H1 (cell line): Measurements from ENCODE around the gene NID1. TPM values are rescaled to one million over a fixed set of nuclear protein-coding genes. Genes with fewer than 3 reads are reported as not detected.

Experiments used
- CTCF ChIA-PET: fragments of 300-600 bp; sonication (Branson Sonifier 250); formaldehyde crosslinking; loops from one replicate; lab custom pipeline; 2021; ENCODE audit not compliant: partially characterized antibody; lab: Charles Lee
- POLR2A ChIA-PET: fragments of 300-600 bp; sonication (Branson Sonifier 250); formaldehyde crosslinking; loops from one replicate; lab custom pipeline; 2021; ENCODE audit warnings: inconsistent platforms; ENCODE audit not compliant: partially characterized antibody; lab: Charles Lee
- DNase-seq, 2 experiments: peaks; one replicate each; pipeline versions ENCODE4 v3.0.0 to v3.0.0-alpha.2; 2010 to 2022; ENCODE audit warnings: low spot score in 2 of 2, low read depth in 1 of 2, mixed read lengths in 1 of 2
- FAIRE-seq: peaks from 2 replicates; lab custom pipeline; 2011; peaks lifted over from hg19 to GRCh38; lab: Jason Lieb, UNC
- H2AFZ ChIP-seq: 2 replicates; pipeline ENCODE4 v1.8.1; 2012; ENCODE audit warnings: low read length, inconsistent platforms
- H2AK5ac ChIP-seq: 2 replicates; pipeline ENCODE4 v1.6.1; 2013; ENCODE audit warnings: low read depth, low read length
- H2BK120ac ChIP-seq: replicated peaks from 2 replicates; pipeline ENCODE3; 2013; ENCODE audit warnings: low read depth, low read length, inconsistent platforms
- H2BK12ac ChIP-seq: 2 replicates; pipeline ENCODE4 v1.6.1; 2013; ENCODE audit warnings: low read depth, low read length
- H2BK15ac ChIP-seq: 2 replicates; pipeline ENCODE4 v1.6.1; 2013; ENCODE audit warnings: low read length
- H2BK20ac ChIP-seq: 2 replicates; pipeline ENCODE4 v1.6.1; 2013; ENCODE audit warnings: low read length
- H2BK5ac ChIP-seq: 2 replicates; pipeline ENCODE4 v1.6.1; 2013; ENCODE audit warnings: low read depth, low read length
- H3K14ac ChIP-seq: 2 replicates; pipeline ENCODE4 v1.6.1; 2013; ENCODE audit warnings: inconsistent platforms; ENCODE audit not compliant: insufficient read length
- H3K18ac ChIP-seq: 2 replicates; pipeline ENCODE4 v1.6.1; 2013; ENCODE audit warnings: low read length; ENCODE audit errors: extremely low read depth
- H3K23ac ChIP-seq: 2 replicates; pipeline ENCODE4 v1.6.1; 2013; ENCODE audit warnings: inconsistent platforms; ENCODE audit not compliant: insufficient read length
- H3K23me2 ChIP-seq: 2 replicates; pipeline ENCODE4 v1.6.1; 2013; ENCODE audit warnings: low read depth, low read length
- H3K27ac ChIP-seq: 2 replicates; pipeline ENCODE4 v1.6.1; 2011; ENCODE audit warnings: low read depth, low read length, inconsistent platforms
- H3K27me3 ChIP-seq, 4 experiments: replicated peaks in 1 of 4; 1 replicate in 1 of 4; 2 replicates in 3 of 4; pipeline versions ENCODE4 v1.6.1 to v1.8.1; 2011 to 2013; ENCODE audit warnings: low read length in 3 of 4, mild to moderate bottlenecking in 3 of 4, inconsistent platforms in 2 of 4, mixed read lengths in 2 of 4, moderate library complexity in 1 of 4; ENCODE audit not compliant: control insufficient read depth in 3 of 4, insufficient read depth in 3 of 4; ENCODE audit errors: extremely low read depth in 1 of 4
- H3K36me3 ChIP-seq, 4 experiments: 2 replicates each; pipeline versions ENCODE4 v1.6.1 to v1.8.1; 2011 to 2013; ENCODE audit warnings: mild to moderate bottlenecking in 4 of 4, low read length in 3 of 4, moderate library complexity in 2 of 4, control low read depth in 1 of 4, inconsistent platforms in 1 of 4; ENCODE audit not compliant: insufficient read depth in 4 of 4, control insufficient read depth in 2 of 4
- H3K4ac ChIP-seq: replicated peaks from 2 replicates; pipeline ENCODE3; 2013; ENCODE audit warnings: low read length, low read depth, mixed read lengths, inconsistent platforms; ENCODE audit not compliant: insufficient read length
- H3K4me1 ChIP-seq, 4 experiments: replicated peaks in 1 of 4; 1 replicate in 1 of 4; 2 replicates in 3 of 4; pipeline versions ENCODE4 v1.6.1 to v1.8.1; 2011 to 2013; ENCODE audit warnings: low read length in 3 of 4, inconsistent platforms in 2 of 4, mixed read lengths in 1 of 4; ENCODE audit not compliant: insufficient read depth in 4 of 4, control insufficient read depth in 3 of 4
- H3K4me2 ChIP-seq, 2 experiments: 2 replicates each; pipeline versions ENCODE4 v1.6.1 to v1.8.1; 2011 to 2013; ENCODE audit warnings: low read depth in 2 of 2, low read length in 2 of 2, control low read depth in 1 of 2, inconsistent platforms in 1 of 2, mild to moderate bottlenecking in 1 of 2; ENCODE audit not compliant: insufficient read depth in 1 of 2
- H3K4me3 ChIP-seq, 4 experiments: fragments of 200-600, 300-600 bp in 1 of 4; sonication (generic), shearing (Covaris generic), sonication (Bioruptor Twin) in 1 of 4; 2 replicates each; pipeline versions ENCODE4 v1.5.1 to v1.8.1; 2011 to 2016; ENCODE audit warnings: low read length in 4 of 4, low read depth in 3 of 4, control low read depth in 2 of 4, inconsistent platforms in 2 of 4, mild to moderate bottlenecking in 2 of 4, mixed read lengths in 1 of 4, moderate library complexity in 1 of 4; ENCODE audit not compliant: insufficient read depth in 2 of 4; ENCODE audit errors: extremely low read depth in 1 of 4
- H3K56ac ChIP-seq: replicated peaks from 2 replicates; pipeline ENCODE3; 2013; ENCODE audit warnings: low read depth, mild to moderate bottlenecking, mixed read lengths, low read length, inconsistent platforms; ENCODE audit not compliant: insufficient read length
- H3K79me1 ChIP-seq: 2 replicates; pipeline ENCODE4 v1.6.1; 2013; ENCODE audit warnings: low read depth, low read length, control low read depth
- H3K79me2 ChIP-seq, 2 experiments: 2 replicates each; pipeline versions ENCODE4 v1.6.1 to v1.8.1; 2012 to 2013; ENCODE audit warnings: low read length in 2 of 2, mild to moderate bottlenecking in 2 of 2, inconsistent platforms in 1 of 2; ENCODE audit not compliant: insufficient read depth in 2 of 2, control insufficient read depth in 1 of 2
- H3K9ac ChIP-seq, 4 experiments: replicated peaks in 1 of 4; 1 replicate in 1 of 4; 2 replicates in 3 of 4; pipeline versions ENCODE4 v1.6.1 to v1.8.1; 2011 to 2013; ENCODE audit warnings: low read depth in 3 of 4, low read length in 3 of 4, control low read depth in 2 of 4, mild to moderate bottlenecking in 2 of 4, moderate library complexity in 2 of 4, inconsistent platforms in 1 of 4; ENCODE audit errors: extremely low read depth in 1 of 4
- H3K9me3 ChIP-seq, 2 experiments: 2 replicates each; pipeline versions ENCODE4 v1.6.1 to v1.8.1; 2012 to 2013; ENCODE audit warnings: mild to moderate bottlenecking in 2 of 2, moderate library complexity in 2 of 2, control low read depth in 1 of 2, inconsistent platforms in 1 of 2, low read depth in 1 of 2, low read length in 1 of 2, mixed read lengths in 1 of 2; ENCODE audit not compliant: insufficient read depth in 2 of 2
- H4K20me1 ChIP-seq, 2 experiments: replicated peaks in 1 of 2; 2 replicates each; pipeline versions ENCODE3 to v1.8.1; 2011 to 2013; ENCODE audit warnings: inconsistent platforms in 2 of 2, low read length in 2 of 2, mild to moderate bottlenecking in 1 of 2; ENCODE audit not compliant: insufficient read depth in 2 of 2, control insufficient read depth in 1 of 2
- H4K5ac ChIP-seq: 2 replicates; pipeline ENCODE4 v1.6.1; 2013; ENCODE audit warnings: low read length, low read depth, mixed read lengths, inconsistent platforms; ENCODE audit not compliant: insufficient read length
- H4K8ac ChIP-seq: 2 replicates; pipeline ENCODE4 v1.8.0; 2013; ENCODE audit warnings: mild to moderate bottlenecking, moderate library complexity, low read length, inconsistent platforms; ENCODE audit not compliant: insufficient read depth; ENCODE audit errors: extremely low read depth
- H4K91ac ChIP-seq: replicated peaks from 2 replicates; pipeline ENCODE3; 2013; ENCODE audit warnings: low read length, mixed read lengths, inconsistent platforms; ENCODE audit not compliant: insufficient read length
- ATF2 ChIP-seq: IDR thresholded peaks from 2 replicates; pipeline ENCODE4 v1.6.1; 2012; ENCODE audit warnings: low read length, inconsistent platforms
- CBX5 ChIP-seq: fragments of 300-800, 300-1000 bp; sonication (generic); IDR thresholded peaks from 2 replicates; pipeline ENCODE4 v1.7.1; 2016; ENCODE audit warnings: antibody characterized with exemption, low read length, low read depth
- CEBPB ChIP-seq: IDR thresholded peaks from 2 replicates; pipeline ENCODE4 v1.6.1; 2012; ENCODE audit warnings: low read depth, low read length
- CHD1 ChIP-seq: IDR thresholded peaks from 2 replicates; pipeline ENCODE4 v1.6.1; 2012; ENCODE audit warnings: low read depth, low read length, improper control_type of control experiment
- CREB1 ChIP-seq: IDR thresholded peaks from 2 replicates; pipeline ENCODE4 v1.6.1; 2012; ENCODE audit warnings: inconsistent platforms
- EP300 ChIP-seq, 2 experiments: IDR thresholded peaks; 1 replicate in 1 of 2; 2 replicates in 1 of 2; pipeline ENCODE4 v1.6.1; 2011 to 2012; ENCODE audit warnings: low read depth in 2 of 2, low read length in 2 of 2, mild to moderate bottlenecking in 2 of 2, borderline replicate concordance in 1 of 2, inconsistent platforms in 1 of 2, moderate library complexity in 1 of 2
- GTF2F1 ChIP-seq: IDR thresholded peaks from 2 replicates; pipeline ENCODE4 v1.6.1; 2012; ENCODE audit warnings: low read depth, low read length, improper control_type of control experiment, borderline replicate concordance
- HDAC2 ChIP-seq, 2 experiments: fragments of 300-600 bp in 1 of 2; sonication (generic) in 1 of 2; IDR thresholded peaks; 2 replicates each; pipeline ENCODE4 v1.6.1; 2011 to 2012; ENCODE audit warnings: low read depth in 2 of 2, low read length in 2 of 2, mild to moderate bottlenecking in 2 of 2, moderate library complexity in 2 of 2, borderline replicate concordance in 1 of 2, inconsistent platforms in 1 of 2
- KDM5A ChIP-seq: fragments of 200-600 bp; IDR thresholded peaks from 2 replicates; pipeline ENCODE4 v1.7.1; 2012; ENCODE audit warnings: mild to moderate bottlenecking, low read length, inconsistent platforms, mixed read lengths
- SIN3A ChIP-seq, 2 experiments: IDR thresholded peaks in 1 of 2; conservative IDR thresholded peaks in 1 of 2; 2 replicates each; pipeline ENCODE4 v1.6.1; 2011 to 2012; ENCODE audit warnings: low read length in 2 of 2, improper control_type of control experiment in 1 of 2, low read depth in 1 of 2, mild to moderate bottlenecking in 1 of 2
- SP1 ChIP-seq: IDR thresholded peaks from 2 replicates; pipeline ENCODE4 v1.6.1; 2011; ENCODE audit warnings: low read depth, low read length
- TAF7 ChIP-seq: optimal IDR thresholded peaks from 2 replicates; pipeline ENCODE3; 2011; ENCODE audit warnings: low read depth, mild to moderate bottlenecking, inconsistent platforms, low read length, moderate library complexity, borderline replicate concordance
- YY1 ChIP-seq: IDR thresholded peaks from 2 replicates; pipeline ENCODE4 v1.6.1; 2011; ENCODE audit warnings: low read depth, mild to moderate bottlenecking, low read length
- WGBS, 2 experiments: shearing (Covaris generic) in 1 of 2; methylation state at CpG; one replicate each; pipeline versions ENCODE4 v1.1.6 to v1.1.7; 2013 to 2015; ENCODE audit warnings: low lambda C conversion rate in 2 of 2, mixed read lengths in 2 of 2, inconsistent platforms in 1 of 2, low coverage in 1 of 2, missing lambda C conversion rate in 1 of 2; ENCODE audit not compliant: insufficient replicate concordance in 2 of 2, insufficient coverage in 1 of 2, insufficient read length in 1 of 2; ENCODE audit errors: extremely low coverage in 1 of 2, missing lambda C conversion rate in 1 of 2; 5-methylcytosine and 5-hydroxymethylcytosine counted together
- polyA plus RNA-seq, 7 experiments: library from polyadenylated mRNA; depleted of rRNA in 3 of 7; stranded (reverse) in 5 of 7; unstranded in 2 of 7; fragments of >200 nt in 5 of 7; fragments of 200-250 nt in 2 of 7; gene quantifications; 1 replicate in 5 of 7; 2 replicates in 1 of 7; 4 replicates in 1 of 7; pipeline versions ENCODE4 v1.2.1 to v1.2.3, GENCODE V29; 2011 to 2013; ENCODE audit warnings: missing spikeins in 2 of 7, mixed read lengths in 2 of 7
- total RNA-seq: library from RNA; stranded (reverse); fragmentation: NEBNext Ultra II Directional; extraction: Animal tissue kit (Norgen Biotek cat#: 25700); gene quantifications from 2 replicates; pipeline ENCODE4 v1.2.1, GENCODE V29; 2021

NID1 gene
- total and polyA plus RNA-seq, 2 of the 8 experiments (the other 6 are each of a cell fraction or from before 2014, with no cell fraction given): 20.9 to 25.4 TPM

DNA sequence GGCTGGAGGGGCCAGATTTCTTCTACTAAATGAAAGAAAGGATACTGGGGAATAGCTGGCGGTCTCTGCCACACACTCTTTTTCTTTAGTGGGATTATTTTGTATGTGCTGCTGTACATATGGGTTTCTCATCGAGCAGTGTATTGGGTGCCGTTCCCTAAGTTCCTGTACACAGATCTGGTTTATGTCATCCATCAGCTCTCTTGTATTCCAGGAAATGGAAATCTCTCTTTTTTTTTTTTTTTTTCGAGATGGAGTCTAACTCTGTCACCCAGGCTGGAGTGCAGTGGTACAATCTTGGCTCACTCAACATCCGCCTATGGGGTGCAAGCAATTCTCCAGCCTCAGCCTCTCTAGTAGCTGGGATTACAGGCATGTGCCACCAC, 27.0 kb upstream of the NID1 start:
- Histone ChIP-seq H3K4me2 (no peak overlapping the region), H2AFZ (no peak overlapping the region), H4K8ac (no peak overlapping the region), H3K18ac (no peak overlapping the region), H2BK20ac (no peak overlapping the region), H2BK12ac (no peak overlapping the region), H3K9me3 (peaks cover 0 to 2% of the 10 kb centered on the region in 2 experiments; a peak in 1 of 4 replicates), H3K79me1 (no peaks in the 10 kb centered on the region), H3K27ac (no peak overlapping the region), H2BK120ac (no peak overlapping the region), H3K56ac (no peak overlapping the region), H3K9ac (no peak overlapping the region), H3K14ac (no peak overlapping the region), H3K36me3 (no peaks in the 10 kb centered on the region), H3K23me2 (no peaks in the 10 kb centered on the region), H2BK5ac (no peak overlapping the region), H3K27me3 (no peaks in the 10 kb centered on the region), H3K4me1 (no peaks in the 10 kb centered on the region; a peak in 1 of 7 replicates), H3K4me3 (no peak overlapping the region), H3K79me2 (no peaks in the 10 kb centered on the region), H2AK5ac (no peak overlapping the region), H4K5ac (no peak overlapping the region), H3K4ac (no peak overlapping the region), H3K23ac (no peak overlapping the region), H2BK15ac (no peak overlapping the region), H4K91ac (no peak overlapping the region), H4K20me1 (no peaks in the 10 kb centered on the region)
- DNase-seq (no peak), FAIRE-seq (no peak)
- ChIA-PET POLR2A (no interaction called here), CTCF (interaction anchor here (1.7 kb wide), 1 partner anchor 120 kb away, joined by 4 read pairs; no protein-coding TSS in a partner anchor)
- 97% methylated on average over 4 of the region's 5 CpGs; no CpG with 5 or more reads in 1 of the 2 experiments for WGBS, 2 experiments
- TF ChIP-seq CBX5 (no peak), CREB1 (no peak), ATF2 (no peak), SIN3A (conservative IDR thresholded peaks at IDR 0.05 in 1 of 2, IDR thresholded peaks at IDR 0.05 in 1 of 2; ENCODE audit: low read depth in 1 of 2, low read length in 2 of 2) (no peak), GTF2F1 (no peak), HDAC2 (IDR thresholded peaks at IDR 0.05; ENCODE audit: borderline replicate concordance in 1 of 2, low read depth in 2 of 2, low read length in 2 of 2) (no peak), CEBPB (no peak), YY1 (no peak), SP1 (no peak), TAF7 (no peak), KDM5A (no peak), EP300 (IDR thresholded peaks at IDR 0.05; ENCODE audit: borderline replicate concordance in 1 of 2, low read depth in 2 of 2, low read length in 2 of 2) (no peak), CHD1 (no peak)
